ENCODE results near the gene TAPT1.

DNA sequence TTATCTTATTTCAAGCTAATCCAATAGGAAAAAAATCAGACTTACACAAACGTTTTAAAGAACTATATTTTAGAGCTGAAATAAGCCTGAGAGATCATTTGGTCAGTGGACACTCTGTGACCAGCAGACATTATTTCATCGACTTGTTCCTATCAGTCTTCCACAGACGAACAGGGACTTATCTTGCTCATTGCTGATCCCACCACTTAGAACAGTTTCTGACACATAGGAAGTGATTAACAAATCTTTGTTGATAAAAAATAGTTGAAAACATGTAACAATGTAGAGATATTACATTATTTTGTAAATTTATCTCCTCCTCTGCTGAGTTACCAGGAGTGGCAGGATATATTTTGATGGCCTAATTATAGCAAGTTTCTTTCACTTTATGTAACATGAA, 65.8 kb downstream of the TAPT1 start:
- TF ChIP-seq EZH2phosphoT487 (IDR thresholded peaks at IDR 0.05; ENCODE audit: unreplicated experiment) = no peak
- TF ChIP-seq, protein P1, sequence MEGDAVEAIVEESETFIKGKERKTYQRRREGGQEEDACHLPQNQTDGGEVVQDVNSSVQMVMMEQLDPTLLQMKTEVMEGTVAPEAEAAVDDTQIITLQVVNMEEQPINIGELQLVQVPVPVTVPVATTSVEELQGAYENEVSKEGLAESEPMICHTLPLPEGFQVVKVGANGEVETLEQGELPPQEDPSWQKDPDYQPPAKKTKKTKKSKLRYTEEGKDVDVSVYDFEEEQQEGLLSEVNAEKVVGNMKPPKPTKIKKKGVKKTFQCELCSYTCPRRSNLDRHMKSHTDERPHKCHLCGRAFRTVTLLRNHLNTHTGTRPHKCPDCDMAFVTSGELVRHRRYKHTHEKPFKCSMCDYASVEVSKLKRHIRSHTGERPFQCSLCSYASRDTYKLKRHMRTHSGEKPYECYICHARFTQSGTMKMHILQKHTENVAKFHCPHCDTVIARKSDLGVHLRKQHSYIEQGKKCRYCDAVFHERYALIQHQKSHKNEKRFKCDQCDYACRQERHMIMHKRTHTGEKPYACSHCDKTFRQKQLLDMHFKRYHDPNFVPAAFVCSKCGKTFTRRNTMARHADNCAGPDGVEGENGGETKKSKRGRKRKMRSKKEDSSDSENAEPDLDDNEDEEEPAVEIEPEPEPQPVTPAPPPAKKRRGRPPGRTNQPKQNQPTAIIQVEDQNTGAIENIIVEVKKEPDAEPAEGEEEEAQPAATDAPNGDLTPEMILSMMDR (conservative IDR thresholded peaks at IDR 0.05; ENCODE audit: low read depth in 2 of 2) = no peak
- TF ChIP-seq EZH2 (IDR thresholded peaks at IDR 0.05; ENCODE audit: low read depth, unreplicated experiment) = no peak
- no peak for TF ChIP-seq POLR2AphosphoS5 (IDR thresholded peaks at IDR 0.05; ENCODE audit: low read depth)
- TF ChIP-seq CREB1 (CRISPR knock-in tag; IDR thresholded peaks at IDR 0.05; ENCODE audit: low read depth) = no peak
- TF ChIP-seq, protein P2, sequence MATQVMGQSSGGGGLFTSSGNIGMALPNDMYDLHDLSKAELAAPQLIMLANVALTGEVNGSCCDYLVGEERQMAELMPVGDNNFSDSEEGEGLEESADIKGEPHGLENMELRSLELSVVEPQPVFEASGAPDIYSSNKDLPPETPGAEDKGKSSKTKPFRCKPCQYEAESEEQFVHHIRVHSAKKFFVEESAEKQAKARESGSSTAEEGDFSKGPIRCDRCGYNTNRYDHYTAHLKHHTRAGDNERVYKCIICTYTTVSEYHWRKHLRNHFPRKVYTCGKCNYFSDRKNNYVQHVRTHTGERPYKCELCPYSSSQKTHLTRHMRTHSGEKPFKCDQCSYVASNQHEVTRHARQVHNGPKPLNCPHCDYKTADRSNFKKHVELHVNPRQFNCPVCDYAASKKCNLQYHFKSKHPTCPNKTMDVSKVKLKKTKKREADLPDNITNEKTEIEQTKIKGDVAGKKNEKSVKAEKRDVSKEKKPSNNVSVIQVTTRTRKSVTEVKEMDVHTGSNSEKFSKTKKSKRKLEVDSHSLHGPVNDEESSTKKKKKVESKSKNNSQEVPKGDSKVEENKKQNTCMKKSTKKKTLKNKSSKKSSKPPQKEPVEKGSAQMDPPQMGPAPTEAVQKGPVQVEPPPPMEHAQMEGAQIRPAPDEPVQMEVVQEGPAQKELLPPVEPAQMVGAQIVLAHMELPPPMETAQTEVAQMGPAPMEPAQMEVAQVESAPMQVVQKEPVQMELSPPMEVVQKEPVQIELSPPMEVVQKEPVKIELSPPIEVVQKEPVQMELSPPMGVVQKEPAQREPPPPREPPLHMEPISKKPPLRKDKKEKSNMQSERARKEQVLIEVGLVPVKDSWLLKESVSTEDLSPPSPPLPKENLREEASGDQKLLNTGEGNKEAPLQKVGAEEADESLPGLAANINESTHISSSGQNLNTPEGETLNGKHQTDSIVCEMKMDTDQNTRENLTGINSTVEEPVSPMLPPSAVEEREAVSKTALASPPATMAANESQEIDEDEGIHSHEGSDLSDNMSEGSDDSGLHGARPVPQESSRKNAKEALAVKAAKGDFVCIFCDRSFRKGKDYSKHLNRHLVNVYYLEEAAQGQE (IDR thresholded peaks at IDR 0.05; ENCODE audit: unreplicated experiment) = no peak
- TF ChIP-seq NANOG (IDR thresholded peaks at IDR 0.05; ENCODE audit: borderline replicate concordance) = no peak
- no peak for TF ChIP-seq JUNB (IDR thresholded peaks at IDR 0.05; ENCODE audit: unreplicated experiment)
- TF ChIP-seq ETS1 (IDR thresholded peaks at IDR 0.05) = no peak
- TF ChIP-seq ZNF114 (CRISPR knock-in tag; IDR thresholded peaks at IDR 0.05) = no peak
- TF ChIP-seq ZNF331 (CRISPR knock-in tag; IDR thresholded peaks at IDR 0.05; ENCODE audit: low read depth) = no peak

All from GM23338 (cell line).